Activated gamma-delta T cell treated with anti-CD3 and anti-CD28 coated beads, Interleukin-2, amount 50 U/mL, for 16 hours (primary cell): ENCODE results near the gene KRTAP12-1.
"Not testable (repeated sequence)": the region's sequence is repeated elsewhere in the genome, so short reads cannot be mapped to it uniquely, and the experiment has no call there.

Experiments
- DNase-seq: peaks from one replicate; pipeline ENCODE4 v3.0.0-alpha.2; 2020; ENCODE audit warnings: low read depth

KRTAP12-1 gene

DNA sequence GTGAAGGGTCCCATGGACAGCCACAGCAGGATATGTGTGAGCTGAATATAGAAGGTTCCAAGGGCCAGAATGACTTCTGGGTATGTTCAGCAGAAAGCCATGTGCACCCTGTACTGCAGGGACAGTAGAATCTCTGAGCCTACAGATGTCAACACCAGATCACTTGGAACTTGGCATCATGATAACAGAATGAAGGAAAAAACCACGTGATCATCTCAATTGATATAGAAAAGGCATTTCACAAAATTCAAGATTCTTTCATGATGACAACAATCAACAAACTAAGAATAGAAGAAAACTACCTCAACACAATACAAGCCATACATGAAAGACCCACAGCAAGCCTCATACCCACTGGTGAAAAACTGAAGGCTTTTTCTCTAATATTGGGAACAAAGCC lies 14.4 kb downstream of the KRTAP12-1 start:
- DNase-seq: no peak

DNA sequence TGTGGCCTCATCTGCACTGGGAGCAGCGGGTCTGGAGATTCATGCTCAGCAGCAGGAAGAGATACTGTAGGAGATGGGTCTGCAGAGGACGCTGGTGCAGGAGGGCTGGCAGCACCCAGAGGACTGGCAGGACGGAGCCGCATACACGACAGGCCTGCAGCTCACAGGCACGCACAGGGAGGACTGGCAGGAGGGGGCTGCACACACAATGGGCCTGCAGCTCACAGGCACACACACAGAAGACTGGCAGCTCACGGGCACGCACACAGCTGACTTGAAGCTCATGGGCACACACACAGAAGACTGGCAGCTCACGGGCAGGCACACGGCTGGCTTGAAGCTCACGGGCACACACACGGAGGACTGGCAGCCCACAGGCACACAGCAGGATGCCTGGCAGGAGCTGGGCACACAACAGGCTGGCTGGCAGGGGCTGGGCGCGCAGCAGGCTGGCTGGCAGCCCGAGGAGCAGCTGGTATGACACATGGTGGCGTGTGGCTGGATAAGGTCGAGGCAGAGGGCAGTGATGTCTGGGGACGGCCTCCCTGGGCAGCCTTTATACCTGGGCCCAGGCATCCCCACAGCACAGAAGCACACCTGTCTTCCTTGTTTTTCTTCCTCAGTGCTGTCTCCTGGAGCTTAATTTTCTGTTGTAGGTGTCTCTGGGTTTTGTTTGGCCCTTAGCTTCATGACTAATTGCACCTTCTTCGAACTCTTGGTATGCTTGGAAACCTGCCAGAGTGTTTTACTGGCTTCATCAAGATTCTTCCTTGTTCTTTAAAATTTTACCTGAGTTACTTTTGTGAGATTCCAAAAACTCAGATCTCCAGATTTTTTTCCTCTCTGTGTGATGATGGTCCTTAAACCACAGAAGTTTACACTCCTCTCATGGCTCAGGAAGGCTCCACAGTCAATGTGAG lies 15.3 kb downstream of the KRTAP12-1 start, which contains the start of gene KRTAP12-2:
TSS of gene KRTAP12-2 (minus strand) at position 527 of the 920 bp plus-strand sequence. CDS start at position 486, 41 bp downstream.
- DNase-seq: no peak

DNA sequence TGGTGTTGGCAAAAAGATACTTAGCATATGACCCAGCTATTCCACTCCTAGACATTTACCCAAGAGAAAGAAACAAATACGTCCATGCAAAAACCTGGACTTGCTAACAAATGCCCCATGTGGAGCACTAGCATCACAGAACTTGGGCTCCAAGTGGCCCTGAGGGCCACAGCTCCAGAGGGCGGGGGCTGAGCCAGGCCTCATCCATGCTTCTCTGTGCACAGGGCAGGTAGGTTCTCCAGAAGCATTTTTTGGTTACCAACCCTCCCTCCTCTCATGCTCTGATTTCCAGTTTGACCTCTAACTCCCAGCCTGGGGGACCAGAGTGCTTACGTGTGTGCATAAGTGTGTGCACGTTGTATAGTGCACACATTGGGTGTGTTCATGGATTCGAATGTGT lies 17.3 kb downstream of the KRTAP12-1 start:
- DNase-seq: no peak

DNA sequence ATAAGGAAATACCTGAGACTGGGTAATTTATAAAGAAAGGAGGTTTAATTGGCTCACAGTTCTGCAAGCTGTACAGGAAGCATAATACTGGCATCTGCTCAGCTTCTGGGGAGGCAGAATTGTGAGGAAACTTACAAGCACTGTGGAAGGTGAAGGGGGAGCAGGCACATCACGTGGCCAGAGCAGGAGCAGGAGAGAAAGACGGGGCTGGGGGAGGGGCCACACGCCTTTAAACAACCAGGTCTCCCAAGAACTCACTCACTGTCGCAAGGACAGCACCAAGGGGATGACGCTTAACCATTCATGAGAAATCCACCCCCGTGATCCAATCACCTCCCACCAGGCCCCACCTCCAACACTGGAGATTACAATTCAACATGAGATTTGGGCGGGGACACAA lies 20.4 kb downstream of the KRTAP12-1 start:
- not testable (repeated sequence) for DNase-seq

DNA sequence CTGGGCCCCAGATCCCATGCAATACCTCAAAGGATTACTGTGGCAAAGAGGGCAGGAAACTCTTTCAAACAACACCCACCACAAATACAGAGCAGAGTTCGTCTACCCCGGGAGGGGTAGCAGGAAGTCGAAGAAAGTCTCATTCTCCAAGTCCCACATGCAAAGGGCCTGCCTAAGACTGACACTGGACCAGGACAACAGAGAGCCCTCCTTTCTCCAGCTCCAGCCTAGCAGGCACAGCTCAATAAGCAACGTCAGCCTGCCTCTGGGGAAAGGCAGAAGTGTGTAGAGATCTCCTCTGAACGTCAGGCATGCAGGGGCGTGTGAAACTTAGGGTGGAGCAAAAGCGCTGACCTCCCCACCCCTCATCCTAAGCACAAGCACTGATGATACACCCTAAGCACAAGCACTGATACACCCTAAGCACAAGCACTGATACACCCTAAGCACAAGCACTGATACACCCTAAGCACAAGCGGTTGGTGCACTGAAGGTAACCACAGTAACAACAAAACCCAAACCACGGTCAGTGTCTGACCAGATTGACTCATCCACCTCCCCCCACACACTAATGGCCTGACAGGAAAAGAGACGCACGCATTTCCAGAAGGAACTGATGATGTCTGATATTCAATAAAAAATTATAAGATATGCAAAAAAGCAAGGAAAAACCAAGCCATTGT lies 22.9 kb downstream of the KRTAP12-1 start:
- DNase-seq: no peak

DNA sequence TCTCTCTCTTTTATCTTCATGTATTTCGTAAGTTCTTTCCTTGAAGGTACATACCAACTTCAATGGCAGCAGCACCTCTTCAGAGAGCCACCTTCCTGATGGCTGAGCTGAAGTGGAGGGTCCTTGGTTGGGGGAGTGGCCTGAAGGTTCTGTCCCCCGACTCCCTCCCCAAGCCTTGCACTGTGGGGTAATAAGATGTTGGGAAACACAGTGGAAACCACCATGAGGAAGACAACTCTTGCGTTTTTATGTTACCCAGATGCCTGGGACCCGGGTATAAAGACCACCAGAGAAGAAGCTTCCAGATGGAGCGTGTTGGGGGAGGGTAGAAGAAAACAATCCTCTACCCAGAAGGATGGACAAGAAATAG lies 23.4 kb downstream of the KRTAP12-1 start:
- no peak for DNase-seq

DNA sequence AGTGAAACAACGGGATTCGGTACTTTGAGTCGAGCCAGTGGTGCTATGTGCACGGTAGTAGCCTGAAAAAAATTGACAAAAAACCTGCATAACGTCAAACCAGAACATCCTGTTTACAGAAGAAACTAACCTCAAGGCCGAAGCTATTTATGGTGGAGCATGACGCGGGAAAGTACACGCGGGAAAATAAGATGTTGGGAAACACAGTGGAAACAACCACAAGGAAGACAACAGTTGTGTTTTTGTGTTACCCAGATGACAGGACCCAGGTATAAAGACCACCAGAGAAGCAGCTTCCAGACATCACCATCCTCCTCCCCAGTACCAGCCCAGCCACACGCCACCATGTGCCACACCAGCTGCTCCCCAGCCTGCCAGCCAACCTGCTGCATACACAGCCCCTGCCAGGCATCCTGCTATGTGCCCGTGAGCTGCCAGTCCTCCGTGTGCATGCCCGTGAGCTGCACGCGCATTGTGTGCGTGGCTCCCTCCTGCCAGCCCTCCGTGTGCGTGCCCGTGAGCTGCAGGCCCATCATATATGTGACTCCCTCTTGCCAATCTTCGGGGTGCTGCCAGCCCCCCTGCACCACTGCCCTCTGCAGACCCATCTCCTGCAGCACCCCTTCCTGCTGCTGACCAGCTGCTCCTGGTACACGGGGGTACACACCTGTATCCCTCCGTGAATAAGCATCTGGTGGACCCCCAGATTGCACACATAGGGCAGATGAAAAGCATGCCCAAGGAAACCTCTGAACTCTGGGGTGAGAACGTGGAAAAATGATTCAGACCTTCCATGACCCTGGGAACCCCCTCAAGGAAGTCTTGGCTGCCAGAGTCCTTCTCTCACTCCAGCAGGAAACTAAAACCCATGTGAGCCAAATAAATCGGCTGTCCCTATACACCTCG lies 24.1 kb downstream of the KRTAP12-1 start, which contains the start of gene KRTAP12-3:
TSS of gene KRTAP12-3 (plus strand) at position 298 of the 906 bp plus-strand sequence. CDS start at position 346, 48 bp downstream.
- peak; percentile 14 for DNase-seq

DNA sequence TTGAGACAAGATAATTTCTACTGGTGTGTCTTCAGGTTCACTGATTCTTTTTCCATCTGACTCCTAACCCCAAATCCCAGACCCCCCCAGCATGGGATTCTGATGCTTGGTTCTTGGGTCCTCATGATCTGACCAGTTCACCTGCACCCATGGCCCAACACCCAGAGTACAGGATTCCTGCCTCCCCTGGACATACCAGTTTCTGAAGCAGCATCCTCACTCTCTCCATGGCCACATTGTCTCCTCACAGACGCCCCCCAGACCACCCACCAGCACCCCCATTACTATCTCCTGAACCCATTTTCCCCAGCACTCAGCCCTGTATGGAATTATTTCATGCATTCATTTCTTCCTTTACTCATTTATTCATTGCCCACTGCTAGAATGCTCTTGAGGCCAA lies 25.1 kb downstream of the KRTAP12-1 start:
- no peak for DNase-seq

DNA sequence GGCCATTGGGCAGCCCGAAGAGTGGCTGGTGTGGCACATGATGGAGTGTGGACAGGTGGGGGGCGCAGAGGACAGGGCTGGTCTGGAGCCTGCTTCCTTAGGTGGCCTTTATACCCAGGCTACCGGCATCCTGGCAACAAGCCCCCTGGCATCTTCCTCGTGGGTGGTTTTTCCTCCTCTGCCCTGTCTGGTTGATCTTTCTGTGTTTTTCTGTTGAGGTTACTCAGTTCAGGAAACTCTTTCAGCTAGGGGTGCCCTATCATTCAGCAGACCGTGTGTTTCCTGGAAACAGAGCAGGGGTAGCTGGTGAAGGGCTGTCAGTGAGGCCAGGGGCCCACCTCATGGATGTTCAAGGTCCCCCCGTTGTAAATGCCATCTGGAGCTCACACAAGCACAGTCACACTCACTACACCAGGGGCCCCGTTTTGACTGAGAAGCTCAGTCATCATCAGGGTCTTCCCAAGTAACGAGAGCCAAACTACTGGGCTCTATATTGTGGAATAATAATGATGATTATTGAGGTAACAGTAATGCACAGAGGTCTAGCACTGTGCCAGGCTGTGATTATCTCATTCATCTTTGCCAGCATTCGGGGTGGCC lies 27.3 kb downstream of the KRTAP12-1 start, which contains the start of gene KRTAP12-4:
TSS of gene KRTAP12-4 (minus strand) at position 84 of the 600 bp plus-strand sequence. CDS start at position 39, 45 bp downstream.
- no peak for DNase-seq

DNA sequence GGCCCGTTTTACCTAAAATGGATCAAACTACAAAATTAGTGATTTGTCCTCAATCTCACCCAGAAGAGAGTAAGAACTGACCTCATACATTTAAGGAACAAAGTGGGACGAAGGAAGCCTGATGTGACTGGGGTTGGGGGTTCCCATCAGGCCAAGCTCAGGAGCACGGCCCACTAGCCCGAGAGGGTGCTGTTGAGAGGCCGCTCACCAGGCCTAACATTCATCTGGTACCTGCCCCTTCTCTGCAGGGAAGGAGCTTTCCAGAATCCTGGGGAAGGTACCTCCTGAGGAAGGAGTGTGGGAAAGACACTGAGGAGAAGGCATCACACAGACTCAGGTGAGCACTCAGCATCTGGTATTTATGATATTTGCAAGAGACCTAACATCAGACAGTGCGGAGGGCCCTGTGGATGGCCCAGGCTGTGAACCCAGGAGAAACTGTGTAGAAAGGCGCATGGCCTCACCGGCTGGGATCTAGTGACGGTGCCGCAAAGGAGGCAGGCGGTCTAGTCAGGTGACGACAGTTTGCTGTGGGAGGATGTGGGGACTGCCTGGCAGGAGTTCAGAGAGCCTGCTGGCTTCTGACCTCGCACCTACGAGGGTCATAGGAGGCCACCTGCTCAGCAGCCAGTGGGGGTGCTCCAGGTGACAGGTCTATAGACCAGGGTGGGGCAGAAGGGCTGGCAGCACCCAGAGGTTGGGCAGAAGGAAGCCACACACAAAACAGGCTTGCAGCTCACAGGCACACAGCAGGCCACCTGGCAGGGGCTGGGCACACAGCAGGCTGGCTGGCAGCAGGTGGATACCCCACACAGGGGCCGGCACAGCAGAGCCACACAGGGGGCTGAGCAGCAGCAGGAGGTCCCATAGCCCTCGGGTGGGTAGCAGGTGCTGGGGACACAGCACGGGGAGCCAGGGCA lies 28.0 kb downstream of the KRTAP12-1 start:
- DNase-seq: peak; percentile 36

DNA sequence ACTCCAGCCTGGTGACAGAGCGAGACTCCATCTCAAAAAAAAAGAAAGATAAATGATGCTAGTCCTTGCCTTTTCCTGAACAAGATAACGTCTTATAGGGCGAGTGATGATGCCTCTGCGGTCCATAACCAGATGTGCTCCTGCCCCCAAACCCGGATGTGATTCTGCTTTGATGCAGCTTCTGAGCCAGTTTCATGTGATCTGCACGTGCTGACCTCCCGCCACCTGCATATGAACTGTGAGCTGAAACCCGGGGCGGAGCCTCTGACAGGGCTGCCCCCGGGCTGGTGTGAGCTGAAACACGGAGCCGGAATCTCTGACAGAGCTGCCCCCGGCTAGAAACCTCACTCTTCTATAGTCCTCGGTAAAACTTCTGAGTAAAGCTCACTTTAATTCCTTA lies 28.8 kb downstream of the KRTAP12-1 start:
- DNase-seq: no peak

DNA sequence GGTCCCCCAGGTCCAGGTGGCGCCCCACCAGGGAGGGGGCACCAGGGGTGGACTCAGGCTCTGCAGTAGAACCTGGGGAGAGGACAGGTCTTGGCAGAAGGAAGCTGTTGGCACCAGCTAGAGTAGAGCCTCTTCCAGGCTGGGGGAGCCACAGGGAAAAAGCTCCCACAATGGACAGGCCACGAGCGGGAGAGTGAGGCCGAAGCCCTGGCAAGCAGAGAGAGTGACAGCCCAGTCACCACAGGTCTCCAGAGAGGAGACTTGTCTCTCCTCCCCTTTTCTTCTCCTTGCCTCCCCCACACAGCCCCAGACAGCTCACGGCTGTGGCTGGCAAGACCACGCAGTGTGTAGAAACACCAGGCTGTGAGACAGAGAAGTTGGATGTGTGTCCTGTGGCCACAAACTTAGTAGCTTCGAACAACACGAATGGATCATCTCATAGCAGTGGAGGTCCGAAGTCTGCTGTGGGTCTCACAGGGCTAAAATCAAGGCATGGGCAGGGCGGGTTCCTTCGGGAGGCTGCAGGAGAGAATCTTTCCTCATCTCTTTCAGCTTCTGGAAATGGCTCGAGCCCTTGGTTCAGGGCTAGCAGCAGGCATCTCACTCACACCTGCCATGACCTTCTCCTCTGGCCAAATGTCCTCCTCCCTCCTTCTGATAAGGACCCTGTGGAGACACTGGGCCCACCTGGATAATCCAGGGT lies 30.8 kb downstream of the KRTAP12-1 start:
- DNase-seq: no peak

DNA sequence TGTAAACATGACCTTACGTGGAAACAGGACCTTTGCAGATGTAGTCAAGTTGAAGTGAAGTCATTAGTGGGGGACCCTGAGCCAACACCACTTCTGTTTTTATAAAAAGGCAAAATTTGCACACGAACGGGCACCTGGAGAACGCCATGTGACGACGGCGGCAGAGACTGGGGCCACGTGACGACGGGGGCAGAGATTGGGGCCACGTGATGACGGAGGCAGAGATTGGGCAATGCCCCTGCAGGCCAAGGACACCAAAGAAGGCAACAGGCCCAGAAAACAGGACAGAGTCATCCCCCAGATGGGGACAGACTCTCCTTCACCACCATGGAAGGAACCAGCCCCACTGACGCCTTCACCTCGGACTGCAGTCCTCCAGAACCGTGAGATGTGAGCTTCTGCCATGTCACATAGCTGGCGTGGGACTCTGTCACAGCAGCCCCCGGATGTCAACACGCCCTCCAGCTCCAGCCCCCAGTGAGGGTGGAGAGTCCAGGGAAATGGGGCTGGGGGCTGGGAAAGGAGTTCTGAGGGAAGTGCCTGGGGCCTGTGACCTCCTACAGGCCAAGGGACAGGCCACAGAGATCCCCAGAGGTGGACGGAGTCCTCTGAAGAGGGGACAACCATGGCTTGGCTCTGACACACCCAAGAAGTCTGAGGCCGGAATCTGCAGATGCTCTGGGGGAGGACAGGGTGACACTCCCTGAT lies 31.5 kb downstream of the KRTAP12-1 start:
- no peak for DNase-seq

DNA sequence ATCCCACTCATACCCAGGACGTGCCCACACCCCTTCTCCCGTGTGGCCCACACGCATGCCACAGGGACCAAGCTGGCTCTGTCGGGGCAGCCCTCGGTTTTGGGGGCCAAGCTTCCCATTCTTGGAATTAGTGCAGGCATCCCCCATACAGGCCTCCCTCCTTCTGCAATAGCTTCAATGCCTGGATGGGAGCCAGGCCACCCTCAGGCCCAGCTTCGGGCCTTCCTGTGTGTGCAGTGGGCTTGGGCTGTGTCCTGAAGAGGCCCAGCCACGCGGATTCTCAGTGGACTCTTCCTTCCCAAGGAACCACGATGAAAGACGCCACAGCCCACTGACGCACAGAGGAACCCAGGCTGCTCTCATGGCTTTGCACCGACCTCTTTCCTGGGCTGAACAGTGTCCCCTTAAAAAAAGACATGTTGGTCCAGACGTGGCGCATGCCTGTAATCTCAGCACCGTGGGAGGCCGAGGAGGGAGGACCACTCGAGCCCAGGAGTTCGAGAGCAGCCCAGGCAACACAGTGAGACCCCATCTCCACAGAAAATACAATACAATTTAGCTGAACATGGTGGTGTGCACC lies 32.4 kb downstream of the KRTAP12-1 start:
- no peak for DNase-seq

DNA sequence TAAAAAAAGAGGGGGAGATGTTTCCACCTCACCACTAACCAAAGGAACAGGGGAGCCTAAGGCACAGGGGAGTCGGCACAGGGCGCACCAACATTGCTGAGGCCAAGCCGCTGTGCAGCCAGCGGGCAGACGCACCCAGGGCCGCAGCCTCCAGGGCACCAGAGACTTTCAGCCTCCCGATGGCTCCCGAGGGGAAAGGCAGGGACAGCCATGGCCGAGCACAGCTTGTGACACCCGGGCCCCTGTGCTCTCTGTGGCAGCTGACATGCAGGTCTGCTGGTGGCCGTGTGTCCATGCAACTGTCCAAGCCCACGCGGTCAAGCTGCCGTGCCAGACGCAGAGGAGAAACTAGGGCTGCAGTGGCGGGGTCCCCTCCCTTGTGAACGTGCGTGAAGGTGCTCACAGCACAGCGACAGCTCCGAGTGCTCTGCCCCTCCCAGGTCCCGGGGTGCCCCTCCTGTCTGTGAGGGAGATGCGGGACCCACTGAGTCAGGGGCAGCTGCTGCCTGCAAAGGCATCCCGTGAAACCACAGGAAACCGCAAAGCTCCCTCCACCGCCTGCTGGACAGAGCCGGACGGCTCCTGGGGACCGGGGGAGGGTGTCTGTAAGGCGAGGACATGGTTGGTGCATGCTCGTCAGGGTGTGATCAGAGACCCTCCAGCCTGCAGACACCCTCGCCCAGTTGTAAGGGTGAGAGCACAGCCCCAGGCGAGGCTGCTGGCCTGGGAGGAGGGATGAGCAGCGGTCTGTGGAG lies 33.2 kb downstream of the KRTAP12-1 start:
- no peak for DNase-seq

DNA sequence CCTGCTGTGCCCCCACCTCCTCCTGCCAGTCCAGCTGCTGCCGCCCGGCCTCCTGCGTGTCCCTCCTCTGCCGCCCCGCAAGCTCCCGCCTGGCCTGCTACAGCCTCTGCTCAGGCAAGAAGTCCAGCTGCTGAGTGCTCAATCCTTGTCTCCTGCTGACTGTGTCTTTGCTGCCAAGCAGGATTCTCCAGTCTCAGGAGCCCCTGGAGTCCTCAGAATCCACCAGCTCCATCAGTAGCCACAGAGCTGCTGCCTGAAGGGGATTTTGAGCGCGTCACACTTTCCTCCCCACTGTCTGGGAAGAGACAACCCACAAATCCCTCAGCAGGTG lies 34.8 kb downstream of the KRTAP12-1 start:
- DNase-seq: no peak

DNA sequence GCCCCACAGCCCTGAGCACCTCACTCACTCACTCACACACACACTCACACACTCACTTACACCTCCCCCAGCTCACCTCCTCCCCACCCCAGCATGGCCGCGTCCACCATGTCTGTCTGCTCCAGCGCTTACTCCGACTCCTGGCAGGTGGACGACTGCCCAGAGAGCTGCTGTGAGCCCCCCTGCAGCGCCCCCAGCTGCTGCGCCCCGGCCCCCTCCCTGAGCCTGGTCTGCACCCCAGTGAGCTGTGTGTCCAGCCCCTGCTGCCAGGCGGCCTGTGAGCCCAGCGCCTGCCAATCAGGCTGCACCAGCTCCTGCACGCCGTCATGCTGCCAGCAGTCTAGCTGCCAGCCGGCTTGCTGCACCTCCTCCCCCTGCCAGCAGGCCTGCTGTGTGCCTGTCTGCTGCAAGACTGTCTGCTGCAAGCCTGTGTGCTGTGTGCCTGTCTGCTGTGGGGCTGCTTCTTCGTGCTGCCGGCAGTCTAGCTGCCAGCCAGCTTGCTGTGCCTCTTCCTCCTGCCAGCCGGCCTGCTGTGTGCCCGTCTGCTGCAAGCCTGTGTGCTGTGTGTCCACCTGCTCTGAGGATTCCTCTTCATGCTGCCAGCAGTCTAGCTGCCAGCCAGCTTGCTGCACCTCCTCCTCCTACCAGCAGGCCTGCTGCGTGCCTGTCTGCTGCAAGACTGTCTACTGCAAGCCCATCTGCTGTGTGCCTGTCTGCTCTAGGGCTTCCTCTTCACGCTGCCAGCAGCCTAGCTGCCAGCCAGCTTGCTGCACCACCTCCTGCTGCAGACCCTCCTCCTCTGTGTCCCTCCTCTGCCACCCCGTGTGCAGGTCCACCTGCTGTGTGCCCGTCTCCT lies 35.4 kb downstream of the KRTAP12-1 start, which contains the start of gene KRTAP10-11:
TSS of gene KRTAP10-11 (plus strand) at position 49 of the 856 bp plus-strand sequence. CDS start at position 94, 45 bp downstream.
- DNase-seq: not testable (repeated sequence)
